HG03558 (cell line): ENCODE measurements around the gene GMEB2.

ENCODE experiments used
- ATAC-seq: cut with Tn5 transposase; IDR thresholded peaks from one replicate; pipeline ENCODE4 v1.9.1; 2021; ENCODE audit warnings: moderate number of reproducible peaks; ENCODE audit not compliant: unreplicated experiment; ENCODE audit errors: extremely low read depth

The GMEB2 gene

GRCh38 chr20:63538204-63539091 lies 88.5 kb downstream of the GMEB2 start:
- no peak for ATAC-seq
